NCI-H526 treated with DMSO at 0.1 percent for 48 hours (cell line): Measurements from ENCODE around the gene PNCK.
"Not testable (repeated sequence)": the region's sequence is repeated elsewhere in the genome, so short reads cannot be mapped to it uniquely, and the experiment has no call there.

Experiments used
- DNase-seq: peaks from one replicate; lab custom pipeline; 2025; lab: John Stamatoyannopoulos, UW

Gene PNCK

DNA sequence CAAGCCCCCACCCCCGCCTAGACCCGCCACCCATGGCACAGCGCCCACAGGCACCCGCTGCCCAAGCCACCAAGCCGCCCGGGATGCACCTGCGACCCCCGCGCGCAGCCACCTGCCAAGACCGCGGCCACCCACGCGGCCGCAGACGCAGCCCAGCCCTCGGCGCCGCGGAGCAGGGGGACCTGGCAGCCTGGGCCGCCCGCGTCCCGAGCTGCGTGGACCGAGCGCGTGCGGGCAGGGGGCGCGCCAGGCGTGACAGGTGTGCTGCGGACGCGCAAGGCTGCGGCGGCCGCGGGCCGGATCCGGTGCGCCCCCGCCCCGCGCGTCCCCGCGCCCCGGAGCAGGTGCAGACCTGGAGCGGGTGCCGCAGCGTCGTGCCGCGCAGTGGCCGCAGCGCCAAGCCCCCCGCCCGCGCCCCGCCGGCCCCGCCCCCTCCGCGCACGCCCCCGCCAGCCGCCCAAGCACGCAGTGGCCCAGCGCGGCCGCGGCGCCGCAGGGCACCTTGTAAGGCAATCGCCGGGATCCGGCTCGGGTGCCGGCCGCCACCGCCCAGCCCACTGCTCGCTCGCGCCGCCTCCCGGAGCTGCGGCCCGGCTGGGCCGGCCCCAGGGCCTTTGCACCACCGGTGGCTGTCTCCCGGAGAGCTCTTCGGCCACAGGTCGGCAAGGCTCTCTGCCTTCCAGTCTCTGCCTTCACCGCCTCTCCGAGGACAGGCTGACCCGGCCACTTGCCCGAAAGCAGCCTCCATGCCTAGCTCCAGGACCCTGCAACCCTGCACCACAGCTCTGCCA lies at the start of gene PNCK:
TSS of gene PNCK (minus strand) at position 386 of the 791 bp plus-strand sequence. CDS start 737 bp downstream, outside the sequence.
- DNase-seq, result no peak

DNA sequence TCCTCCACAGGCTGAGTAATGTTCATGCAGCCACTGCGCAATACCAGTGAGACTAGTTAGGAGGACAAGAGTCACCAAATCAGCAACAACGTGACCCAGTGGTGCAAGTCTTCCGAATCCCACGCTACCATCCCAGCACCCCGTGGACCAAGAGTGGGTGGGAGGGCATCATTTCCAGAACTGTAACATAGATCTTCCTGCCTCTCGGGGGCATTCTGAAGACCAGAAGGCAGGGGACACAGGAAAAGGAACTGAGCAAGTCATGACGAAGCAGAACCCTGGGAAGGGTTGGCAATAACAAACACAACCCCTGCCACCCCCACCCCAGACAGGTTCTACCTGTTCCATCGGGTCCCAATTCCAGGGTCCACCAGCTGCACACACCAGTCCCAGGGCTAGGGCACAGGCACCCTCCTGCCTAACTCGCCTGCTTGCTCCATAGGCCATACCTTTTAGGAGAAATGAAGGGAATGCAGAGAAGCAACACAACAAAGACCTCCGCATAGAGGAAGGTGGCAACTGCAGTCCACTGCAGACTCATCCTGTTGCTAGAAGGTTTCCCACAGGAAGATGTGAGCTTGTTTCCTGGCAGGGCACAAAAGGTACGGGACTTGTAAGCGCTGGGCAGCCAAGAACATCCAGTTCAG lies 49.2 kb upstream of the PNCK start:
- no peak for DNase-seq

DNA sequence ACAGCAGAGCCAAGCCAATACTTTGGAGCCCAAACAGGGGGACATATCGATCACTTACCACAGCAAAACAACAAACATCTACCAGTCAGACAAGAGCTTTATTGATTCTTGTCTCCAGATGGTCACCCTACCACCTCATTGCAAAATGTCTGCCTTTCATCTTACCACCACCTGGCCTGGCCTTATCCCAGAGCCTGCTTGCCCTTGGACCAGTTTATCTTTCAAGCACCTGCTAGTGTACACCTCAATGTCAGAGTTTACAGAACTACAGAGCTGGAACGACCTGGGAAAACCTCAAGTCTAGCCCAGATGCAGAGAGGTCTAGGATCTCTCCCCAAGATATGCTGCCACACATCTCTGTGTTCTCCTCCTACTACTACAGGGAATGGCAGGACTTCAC lies 46.1 kb upstream of the PNCK start:
- DNase-seq, result no peak

DNA sequence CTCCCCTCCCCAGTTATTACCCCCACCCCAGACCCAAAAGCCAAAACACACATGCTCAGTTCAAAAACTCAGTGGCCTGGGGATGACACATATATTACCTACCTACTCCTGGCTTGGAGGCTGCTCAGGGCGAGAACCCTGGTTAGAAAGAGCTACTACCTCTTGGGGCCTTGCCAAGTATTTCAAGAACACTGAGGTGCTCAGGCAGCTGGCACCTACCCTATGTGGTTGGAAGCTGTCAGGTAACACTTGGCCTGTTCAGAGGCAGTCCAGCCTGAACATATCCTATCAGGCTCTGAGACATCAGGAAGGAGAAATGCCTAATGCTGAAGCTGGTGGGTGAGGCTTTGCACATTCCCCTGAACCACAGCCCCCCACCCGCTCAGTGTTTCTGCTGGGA lies 45.6 kb upstream of the PNCK start:
- no peak for DNase-seq

DNA sequence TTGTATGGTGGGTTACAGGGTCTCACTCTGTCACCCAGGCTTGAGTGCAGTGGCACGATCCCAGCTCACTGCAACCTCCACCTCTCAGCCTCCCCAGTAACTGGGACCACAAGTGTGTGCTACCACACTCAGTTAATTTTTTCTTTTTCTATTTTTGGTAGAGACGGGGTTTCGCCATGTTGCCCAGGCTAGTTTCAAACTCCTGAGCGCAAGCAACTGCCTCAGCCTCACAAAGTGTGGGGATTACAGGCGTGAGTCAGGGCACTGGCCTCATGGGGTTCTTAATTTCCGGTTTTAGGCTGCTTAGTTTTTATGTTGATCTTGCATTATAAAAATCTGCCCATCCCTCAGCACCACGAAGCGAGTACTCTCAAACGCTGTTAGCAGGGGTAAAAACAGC lies 43.8 kb upstream of the PNCK start:
- DNase-seq, result no peak

DNA sequence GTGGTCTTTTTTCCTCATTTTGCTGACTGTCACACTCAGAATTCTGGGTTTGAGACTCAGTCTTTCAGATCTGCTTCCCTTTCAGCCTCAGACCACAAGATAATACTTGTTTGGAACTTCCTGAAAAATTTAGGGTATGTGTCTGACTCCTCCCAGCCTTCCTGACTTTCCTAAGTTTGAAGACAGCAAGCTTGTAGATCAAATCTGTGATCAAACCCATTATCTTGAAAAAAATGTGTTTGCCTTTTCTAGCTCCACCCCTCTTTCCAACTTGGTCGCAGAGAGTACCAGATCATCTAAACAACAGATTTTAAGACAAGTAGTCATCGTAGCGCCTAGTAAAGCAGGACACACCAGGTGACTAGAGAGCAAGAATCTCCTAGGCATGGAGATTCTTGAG lies 40.6 kb upstream of the PNCK start:
- DNase-seq, result no peak

DNA sequence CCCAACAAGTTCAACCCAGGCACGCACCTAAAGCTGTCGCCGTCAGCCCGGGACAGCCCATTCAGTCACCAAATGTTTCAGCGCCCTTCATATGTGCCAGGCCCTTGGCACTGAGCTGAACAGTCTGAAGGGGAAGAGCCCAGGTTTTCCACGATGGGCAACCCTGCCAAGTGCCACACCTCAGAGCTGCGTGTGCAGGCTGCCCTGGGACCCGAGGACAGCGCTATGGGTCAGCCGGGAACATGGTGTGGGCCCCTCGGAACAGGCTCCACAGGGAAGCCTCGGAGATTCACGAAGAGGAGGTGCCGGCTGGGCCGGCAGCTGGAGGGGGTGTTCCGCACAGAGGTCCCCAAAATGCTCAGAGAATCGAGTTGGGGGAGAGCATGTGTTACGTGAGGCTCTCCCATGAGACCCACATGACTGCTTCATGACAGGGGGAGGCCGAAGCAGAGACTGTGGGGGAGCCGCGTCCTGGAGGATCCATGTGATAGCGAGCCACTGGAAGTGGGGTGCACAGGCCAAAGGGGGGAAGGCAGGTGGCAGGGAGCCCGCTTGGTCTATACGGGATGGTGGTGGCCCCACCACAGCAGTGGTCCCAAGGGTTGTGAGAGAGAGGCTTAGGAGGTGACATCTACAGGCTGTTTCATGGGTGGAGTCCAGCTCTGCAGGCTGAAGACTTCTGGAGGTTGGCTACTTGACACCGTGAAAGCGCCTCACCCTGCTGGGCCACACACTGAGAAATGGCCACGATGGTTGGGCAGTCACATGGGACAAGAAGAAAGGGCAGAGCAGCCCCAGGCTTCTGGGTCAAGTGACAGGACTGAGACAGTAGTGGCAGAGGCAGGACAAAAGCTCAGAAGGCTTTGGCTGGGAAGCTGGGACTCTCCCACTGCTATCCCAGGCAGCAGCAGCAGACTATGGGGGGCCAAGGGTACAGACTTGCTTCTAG lies 36.4 kb upstream of the PNCK start:
- DNase-seq, result no peak

DNA sequence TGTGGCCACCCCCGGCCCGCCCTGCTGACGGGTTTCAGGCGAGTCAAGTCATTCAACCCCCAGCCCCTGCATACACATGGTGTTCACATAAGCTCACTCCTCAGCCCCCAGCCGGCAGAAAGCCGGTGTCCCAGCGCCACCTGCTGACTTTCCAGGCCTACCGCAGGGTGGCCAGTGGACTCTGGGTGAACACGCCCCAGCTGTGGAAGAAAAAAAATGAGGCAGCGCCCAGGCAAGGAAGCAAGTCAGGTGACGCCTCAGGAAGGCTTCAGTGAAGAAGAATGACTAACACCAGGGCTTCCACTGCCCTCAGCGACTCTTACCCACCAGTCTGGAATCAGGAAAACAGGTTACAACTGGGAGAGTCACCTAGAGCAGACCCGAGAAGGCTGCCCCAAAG lies 34.8 kb upstream of the PNCK start:
- peak; percentile 11 for DNase-seq

DNA sequence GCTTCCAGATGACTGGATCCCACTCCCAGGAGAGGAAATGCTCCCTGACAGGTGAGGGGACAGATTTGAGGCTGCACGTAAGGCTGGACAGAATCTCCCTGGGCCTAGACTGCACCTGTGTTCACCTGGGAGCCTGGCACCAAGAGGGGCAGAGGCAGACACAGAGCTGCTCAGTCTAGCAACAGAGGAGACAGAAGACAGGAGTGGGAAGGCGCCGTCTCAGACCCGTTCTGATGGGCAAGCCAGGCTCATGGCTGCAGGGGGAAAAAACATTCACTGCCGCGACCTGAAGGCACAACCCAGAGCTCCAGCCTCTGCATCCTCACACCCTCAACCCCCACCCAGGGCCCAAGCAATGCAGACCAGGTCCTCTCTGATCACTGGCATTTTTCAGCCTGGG lies 33.8 kb upstream of the PNCK start:
- DNase-seq, result no peak

DNA sequence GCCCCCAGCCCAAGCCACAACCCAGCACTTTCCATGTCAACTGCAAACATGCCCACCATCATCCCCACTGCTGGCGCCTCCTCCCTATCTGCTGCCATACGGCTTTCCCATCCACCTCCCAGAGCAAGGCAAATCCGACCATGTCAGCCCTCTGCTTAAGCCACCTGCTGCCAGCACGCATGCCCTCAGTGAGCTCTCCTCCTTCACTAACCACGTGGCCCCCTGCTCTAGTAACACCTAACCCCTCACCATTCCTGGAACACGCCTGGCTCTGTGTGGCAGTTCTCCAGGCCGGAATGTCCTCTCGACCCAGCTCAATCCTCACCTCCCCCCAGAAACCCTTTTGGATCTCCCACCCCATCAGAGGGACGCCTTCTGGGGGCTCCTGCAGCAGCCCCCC lies 33.2 kb upstream of the PNCK start:
- DNase-seq, result no peak

DNA sequence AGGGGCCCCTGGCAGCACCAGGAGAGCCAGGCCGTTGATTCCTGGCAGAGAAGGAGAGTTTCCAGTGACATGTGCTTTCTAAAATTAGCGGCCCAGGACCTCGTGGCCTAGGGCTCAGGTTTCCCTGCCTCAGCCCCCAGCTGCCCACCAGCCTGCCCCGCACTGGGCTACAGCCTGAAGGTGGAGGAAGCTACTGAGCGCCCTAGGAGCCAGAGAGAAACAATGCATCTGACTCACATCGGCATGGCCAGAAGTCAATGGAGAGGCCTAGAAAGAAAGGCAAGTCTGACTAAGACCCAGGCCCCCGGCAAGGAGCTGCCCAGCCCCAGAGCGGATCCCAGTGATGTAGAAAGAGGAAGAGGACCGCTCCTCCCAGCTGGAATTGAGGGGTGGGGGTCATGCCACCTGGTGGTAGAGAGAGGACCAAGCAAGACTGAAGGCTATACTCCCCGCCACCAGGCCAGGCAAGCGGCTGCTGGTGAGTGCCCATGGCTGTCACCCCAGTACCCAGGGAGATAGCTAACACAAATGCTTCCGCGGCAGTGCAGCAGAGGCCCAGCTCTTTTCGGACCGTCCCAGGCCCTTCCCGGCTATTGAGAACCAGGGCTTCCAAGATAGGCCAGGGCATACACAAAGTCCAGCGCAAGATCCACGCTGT lies 31.9 kb upstream of the PNCK start:
- DNase-seq, result not testable (repeated sequence)

DNA sequence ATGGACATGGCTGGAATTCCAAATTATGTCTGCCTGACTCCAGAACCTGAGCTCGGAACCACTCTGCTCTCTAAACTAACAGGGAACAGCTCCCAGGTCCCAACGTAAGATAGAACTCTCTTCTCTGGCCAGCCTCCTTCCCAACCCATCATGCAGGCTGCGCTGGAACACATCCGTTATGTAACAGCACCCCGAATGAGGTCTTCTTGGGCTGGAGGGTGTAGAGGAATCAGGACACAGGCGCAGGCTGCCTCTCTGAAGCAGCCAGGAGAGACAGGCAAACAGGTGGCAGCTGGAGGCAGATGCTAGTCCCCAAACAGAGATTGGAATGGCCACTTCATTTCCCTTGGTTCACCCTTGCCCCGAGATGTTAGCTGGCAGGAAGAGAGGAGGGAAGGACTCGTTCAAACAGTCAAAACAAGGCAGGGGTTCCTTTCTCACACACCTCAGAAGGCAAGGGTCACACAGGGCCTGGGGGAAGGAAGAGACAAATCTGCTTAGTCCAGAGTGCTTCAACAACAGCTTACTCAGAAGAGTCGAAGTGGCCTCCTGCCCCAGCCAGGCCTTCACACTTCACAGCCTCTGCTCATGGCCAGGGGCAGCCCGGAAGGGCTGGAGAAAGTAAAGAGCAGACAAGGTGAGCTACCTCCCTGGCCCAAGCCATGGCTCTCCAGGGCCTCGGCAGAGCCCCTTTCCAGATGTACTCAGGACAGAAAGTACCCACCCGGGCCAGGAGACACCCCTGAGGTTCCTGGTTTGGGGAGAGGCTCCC lies 31.2 kb upstream of the PNCK start:
- not testable (repeated sequence) for DNase-seq

DNA sequence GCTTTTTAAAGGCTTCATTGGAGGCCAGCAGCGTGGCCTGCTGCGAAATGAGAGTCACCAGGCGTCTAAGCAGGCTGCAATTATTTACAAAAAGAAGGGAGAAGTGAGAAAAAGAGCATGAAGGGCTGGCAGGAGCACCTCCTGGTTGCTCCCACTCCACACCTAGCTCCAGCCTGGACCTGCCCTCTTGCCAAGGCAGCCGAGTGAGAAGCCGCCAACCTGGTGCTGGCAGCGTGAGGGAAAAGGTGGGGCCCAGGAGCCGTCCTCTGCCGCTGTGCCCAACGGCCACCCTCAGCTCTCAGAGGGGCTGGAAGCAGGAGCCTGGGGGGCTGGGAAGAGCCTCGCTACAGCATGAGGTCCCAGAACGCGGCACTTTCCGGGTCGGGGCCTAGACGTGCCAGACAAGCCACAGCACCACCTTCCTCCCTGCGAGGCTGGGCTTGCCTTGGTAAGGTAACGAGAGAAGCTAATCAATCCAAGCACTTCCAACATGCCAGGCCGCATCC lies 30.5 kb upstream of the PNCK start:
- DNase-seq, result no peak

DNA sequence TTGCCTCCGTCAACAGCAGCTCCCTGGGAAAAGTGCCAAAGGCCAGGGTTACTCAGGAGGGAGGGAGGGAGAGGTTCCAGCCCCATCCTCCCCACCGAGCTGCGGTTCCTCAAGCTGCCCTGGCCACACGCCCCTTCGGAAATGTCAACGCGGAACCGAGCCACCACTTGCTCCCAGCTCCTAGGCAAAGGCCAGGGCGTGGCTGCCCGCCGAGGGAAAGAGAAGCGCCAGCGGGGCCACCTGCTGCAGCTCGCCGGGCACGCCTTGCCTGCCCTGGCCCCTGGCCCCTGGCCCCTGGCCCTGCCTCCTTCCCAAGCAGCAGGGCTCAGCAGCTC lies 29.4 kb upstream of the PNCK start:
- no peak for DNase-seq

DNA sequence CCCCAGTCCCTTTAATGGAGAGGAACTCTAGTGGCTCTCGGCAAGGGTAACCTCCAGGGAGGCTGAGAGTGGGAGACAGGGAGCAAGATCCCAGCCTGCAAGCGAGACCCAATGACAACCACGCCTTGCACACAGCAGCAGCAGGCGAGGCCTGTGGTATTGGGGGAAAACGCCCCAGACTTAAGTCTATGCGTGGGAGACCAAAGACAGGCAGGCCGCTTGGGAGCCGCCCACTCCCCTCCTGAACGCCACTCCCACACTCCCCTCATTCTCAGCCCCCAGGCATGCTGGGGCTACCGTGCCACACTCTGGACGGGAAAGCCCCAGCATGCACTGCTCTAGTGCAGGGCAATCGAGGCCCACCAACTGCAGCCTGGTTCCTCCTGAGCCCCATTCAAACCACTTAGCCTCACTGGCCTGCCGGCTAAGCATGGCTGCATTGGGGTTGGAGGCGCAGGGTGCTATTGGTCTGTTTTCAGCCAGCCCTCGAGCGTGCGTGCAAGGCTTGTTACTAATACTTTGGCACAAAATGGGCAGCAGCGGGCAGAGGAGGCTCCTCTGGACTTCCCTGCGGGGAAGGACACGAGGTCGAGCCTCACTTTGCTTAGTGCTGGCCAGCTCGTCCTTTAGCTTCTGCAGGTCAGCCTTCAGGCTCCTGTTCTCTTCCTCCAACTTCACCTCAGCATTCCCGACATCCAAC lies 28.9 kb upstream of the PNCK start:
- no peak for DNase-seq

DNA sequence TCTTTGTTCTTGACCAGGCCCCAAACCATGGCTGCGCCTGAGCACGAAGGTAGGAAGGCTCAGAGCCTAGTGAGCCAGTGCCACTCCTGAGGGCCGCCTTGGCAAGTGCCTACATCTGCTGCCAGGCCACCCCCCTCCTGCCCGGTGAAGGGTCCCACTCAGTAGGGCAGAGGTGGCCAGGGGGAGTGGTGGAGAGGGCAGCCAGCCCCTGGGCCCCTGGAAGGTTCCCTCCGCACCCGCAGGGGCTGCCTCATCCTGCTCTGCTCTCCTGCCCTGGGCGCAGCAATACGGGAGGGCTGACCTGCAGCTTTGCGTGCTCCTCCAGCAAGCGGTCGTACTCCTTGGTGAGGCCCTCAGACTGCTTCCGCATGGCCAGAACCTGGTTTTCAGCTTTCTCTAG lies 28.1 kb upstream of the PNCK start:
- no peak for DNase-seq

DNA sequence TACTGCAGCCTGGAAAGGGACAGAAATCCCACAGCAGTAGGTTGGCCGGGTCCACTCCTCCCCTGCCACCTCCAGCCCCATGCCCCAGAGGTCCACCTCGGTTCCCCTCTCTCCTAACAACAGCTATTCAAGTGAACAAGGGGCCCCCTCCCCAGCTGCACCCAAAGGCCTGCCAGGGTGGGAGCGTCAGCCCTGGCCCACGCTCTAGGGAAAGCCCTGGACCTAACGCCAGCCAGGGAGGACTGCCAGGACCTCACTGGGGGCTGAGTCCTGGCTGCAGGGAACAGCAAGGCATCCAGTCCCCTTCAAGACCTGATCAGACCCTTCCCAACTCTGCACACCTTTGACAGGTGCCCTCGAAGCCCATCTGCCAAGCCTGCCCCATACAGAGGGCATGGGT lies 27.4 kb upstream of the PNCK start:
- DNase-seq, result no peak

DNA sequence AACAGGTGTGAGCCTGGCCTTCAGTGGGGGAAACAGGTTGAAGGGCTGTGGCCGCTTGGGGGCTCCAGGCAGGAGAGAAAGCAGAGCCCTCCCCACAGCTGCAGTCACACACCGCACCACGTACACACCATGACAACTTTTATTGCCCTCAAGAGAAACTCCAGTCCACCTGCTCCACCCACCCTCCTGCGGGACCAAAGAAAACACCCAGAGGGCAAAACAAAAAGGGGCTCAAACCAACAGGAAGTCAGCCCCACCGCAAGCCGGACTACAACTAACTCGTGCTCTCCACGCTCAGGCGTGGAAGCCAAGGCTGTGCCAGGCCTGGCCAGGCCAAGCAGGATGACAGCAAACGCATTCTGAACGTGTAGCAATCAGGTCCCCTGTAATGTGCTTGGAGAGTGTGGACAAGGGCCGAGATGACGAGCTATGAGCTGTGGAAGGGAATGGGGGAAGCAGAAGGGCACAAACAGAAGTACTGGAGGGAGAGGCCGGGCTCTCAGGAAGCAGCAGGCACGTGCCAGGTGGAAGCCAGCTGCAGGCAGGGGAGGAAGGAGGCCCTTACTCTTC lies 26.8 kb upstream of the PNCK start:
- no peak for DNase-seq

DNA sequence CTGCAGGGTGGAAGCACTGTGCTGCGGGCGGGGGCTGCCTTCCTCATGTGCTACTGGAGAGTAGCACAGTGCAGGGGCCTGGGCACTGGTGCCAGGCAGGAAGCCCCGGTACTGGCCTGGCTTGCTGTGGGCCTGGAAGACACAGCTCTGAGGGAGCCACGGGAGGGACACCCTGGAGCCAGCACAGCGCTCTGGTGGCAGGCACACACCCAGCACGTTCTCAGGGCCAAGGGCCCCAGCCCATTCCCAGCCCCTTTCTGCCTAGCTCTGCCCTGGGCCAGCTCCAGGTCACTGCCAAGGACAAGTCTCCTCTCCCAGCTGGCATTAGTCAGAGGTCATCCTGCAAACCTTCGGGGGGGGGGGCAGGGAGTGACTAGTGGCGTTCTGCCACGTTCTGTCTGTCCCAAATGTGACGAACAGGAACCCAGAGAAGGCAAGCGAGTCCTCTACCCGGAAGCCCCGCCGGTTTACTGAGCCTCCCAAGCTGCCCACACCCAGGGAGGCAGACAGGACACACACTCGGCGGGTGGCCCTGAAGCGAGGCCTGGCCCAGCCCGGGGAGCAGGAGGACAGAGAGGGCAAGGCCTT lies 26.3 kb upstream of the PNCK start:
- DNase-seq, result not testable (repeated sequence)
